ENCODE measurements around the gene SLC38A4.

SLC38A4 gene

DNA sequence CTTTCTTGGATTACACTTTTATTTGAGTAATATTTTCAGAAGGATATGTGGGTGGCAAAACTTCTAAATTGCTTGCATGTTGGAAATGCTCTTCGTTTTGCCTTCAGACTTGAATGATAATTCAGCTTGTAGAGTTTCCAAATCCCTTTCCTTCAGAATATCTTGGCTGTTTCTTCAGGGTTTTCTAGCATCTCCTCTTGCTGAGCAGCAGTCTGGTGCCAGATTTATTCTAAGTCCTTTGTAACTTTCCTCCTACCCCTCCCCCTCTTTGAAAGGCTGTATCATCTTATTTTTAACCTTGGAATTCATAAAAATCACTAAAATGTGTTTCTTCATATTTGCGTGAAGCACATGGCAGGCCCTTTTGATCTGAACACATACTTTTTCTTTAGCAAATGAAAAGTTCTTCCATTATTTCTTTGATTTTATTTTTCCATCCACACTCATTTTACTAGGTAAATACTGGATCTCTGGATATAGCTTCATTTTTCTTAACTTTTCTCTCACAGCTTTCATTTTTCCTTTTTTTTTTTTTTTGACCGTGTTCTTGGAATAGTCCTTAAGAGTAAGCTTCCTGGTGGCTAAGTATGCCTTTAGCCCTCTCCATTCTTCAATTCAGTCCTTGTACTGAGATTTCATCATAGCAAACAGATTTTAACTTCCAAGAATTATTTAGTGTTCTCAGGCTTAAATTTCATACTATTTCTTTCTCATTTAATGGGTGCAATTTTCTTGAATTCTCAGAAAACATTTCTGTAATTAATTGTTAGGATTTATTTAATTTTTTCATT, 102.0 kb downstream of the SLC38A4 start:
- Histone ChIP-seq H3K36me3 (ENCODE audit: insufficient read depth, low read length) (no peaks in the 10 kb centered on the region), H2AFZ (ENCODE audit: low read depth, low read length) (no peak overlapping the region), H3K4me3 (ENCODE audit: low read depth in 1 of 2, low read length in 2 of 2) (no peak overlapping the region), H3K27ac (ENCODE audit: low read length) (no peak overlapping the region), H3K27me3 (ENCODE audit: insufficient read depth, low read length, poor library complexity) (no peaks in the 10 kb centered on the region), H3K4me1 (ENCODE audit: insufficient read depth, low read length) (no peaks in the 10 kb centered on the region), H3K9ac (ENCODE audit: low read depth, low read length) (no peak overlapping the region), H3K79me2 (ENCODE audit: insufficient read depth, low read length) (no peaks in the 10 kb centered on the region), H3K4me2 (ENCODE audit: insufficient read depth, low read length) (no peak overlapping the region), H3K9me3 (ENCODE audit: insufficient read depth, low read length, severe bottlenecking) (peaks cover 2% of the 10 kb centered on the region), H4K20me1 (ENCODE audit: insufficient read depth, low read length) (no peaks in the 10 kb centered on the region)
- no peak for ATAC-seq (ENCODE audit: insufficient read depth, low read depth)
- no peak for DNase-seq
- TF ChIP-seq EZH2 (IDR thresholded peaks at IDR 0.05; ENCODE audit: borderline replicate concordance, low read depth, low read length, severe bottlenecking) (no peak), CTCF (IDR thresholded peaks at IDR 0.05; ENCODE audit: borderline replicate concordance, extremely low read depth, low read length, poor library complexity, severe bottlenecking) (no peak)

- no peaks in the 10 kb centered on the region for H3K9me3 ChIP-seq (ENCODE audit: insufficient read depth, low read length, severe bottlenecking)
- no peak overlapping the region for H3K4me2 ChIP-seq (ENCODE audit: insufficient read depth, low read length)
- no peak overlapping the region for H3K27ac ChIP-seq (ENCODE audit: low read length)
- no peaks in the 10 kb centered on the region for H3K79me2 ChIP-seq (ENCODE audit: insufficient read depth, low read length)
- no peak overlapping the region for H3K4me3 ChIP-seq (ENCODE audit: low read depth in 1 of 2, low read length in 2 of 2)
- ATAC-seq (ENCODE audit: insufficient read depth, low read depth) (no peak), DNase-seq (no peak)
- no peak overlapping the region for H3K9ac ChIP-seq (ENCODE audit: low read depth, low read length)
- no peak for TF ChIP-seq EZH2 (IDR thresholded peaks at IDR 0.05; ENCODE audit: borderline replicate concordance, low read depth, low read length, severe bottlenecking)
- no peak for TF ChIP-seq CTCF (IDR thresholded peaks at IDR 0.05; ENCODE audit: borderline replicate concordance, extremely low read depth, low read length, poor library complexity, severe bottlenecking)
- no peaks in the 10 kb centered on the region for H3K4me1 ChIP-seq (ENCODE audit: insufficient read depth, low read length)
- no peaks in the 10 kb centered on the region for H3K36me3 ChIP-seq (ENCODE audit: insufficient read depth, low read length)
- no peaks in the 10 kb centered on the region for H4K20me1 ChIP-seq (ENCODE audit: insufficient read depth, low read length)
- no peaks in the 10 kb centered on the region for H3K27me3 ChIP-seq (ENCODE audit: insufficient read depth, low read length, poor library complexity)
- H2AFZ ChIP-seq (ENCODE audit: low read depth, low read length): no peak overlapping the region
Observed at GRCh38 chr12:46722394-46723185, 103.2 kb downstream of the SLC38A4 start.

- no peaks in the 10 kb centered on the region for H3K36me3 ChIP-seq (ENCODE audit: insufficient read depth, low read length)
- ATAC-seq (ENCODE audit: insufficient read depth, low read depth) (no peak), DNase-seq (no peak)
- H4K20me1 ChIP-seq (ENCODE audit: insufficient read depth, low read length): no peaks in the 10 kb centered on the region
- H2AFZ ChIP-seq (ENCODE audit: low read depth, low read length): no peak overlapping the region
- no peak for TF ChIP-seq EZH2 (IDR thresholded peaks at IDR 0.05; ENCODE audit: borderline replicate concordance, low read depth, low read length, severe bottlenecking)
- TF ChIP-seq CTCF (IDR thresholded peaks at IDR 0.05; ENCODE audit: borderline replicate concordance, extremely low read depth, low read length, poor library complexity, severe bottlenecking): no peak
- no peak overlapping the region for H3K4me2 ChIP-seq (ENCODE audit: insufficient read depth, low read length)
- no peaks in the 10 kb centered on the region for H3K9me3 ChIP-seq (ENCODE audit: insufficient read depth, low read length, severe bottlenecking)
- no peak overlapping the region for H3K9ac ChIP-seq (ENCODE audit: low read depth, low read length)
- H3K27ac ChIP-seq (ENCODE audit: low read length): no peak overlapping the region
- no peak overlapping the region for H3K4me3 ChIP-seq (ENCODE audit: low read depth in 1 of 2, low read length in 2 of 2)
- H3K4me1 ChIP-seq (ENCODE audit: insufficient read depth, low read length): no peaks in the 10 kb centered on the region
- no peaks in the 10 kb centered on the region for H3K79me2 ChIP-seq (ENCODE audit: insufficient read depth, low read length)
- no peaks in the 10 kb centered on the region for H3K27me3 ChIP-seq (ENCODE audit: insufficient read depth, low read length, poor library complexity)
Observed at GRCh38 chr12:46718495-46718894, 107.3 kb downstream of the SLC38A4 start.

Measured in DND-41 (cell line).